ENCODE results near the gene SMG9.
"Not testable (repeated sequence)": the region's sequence is repeated elsewhere in the genome, so short reads cannot be mapped to it uniquely, and the experiment has no call there.

Gene SMG9

DNA sequence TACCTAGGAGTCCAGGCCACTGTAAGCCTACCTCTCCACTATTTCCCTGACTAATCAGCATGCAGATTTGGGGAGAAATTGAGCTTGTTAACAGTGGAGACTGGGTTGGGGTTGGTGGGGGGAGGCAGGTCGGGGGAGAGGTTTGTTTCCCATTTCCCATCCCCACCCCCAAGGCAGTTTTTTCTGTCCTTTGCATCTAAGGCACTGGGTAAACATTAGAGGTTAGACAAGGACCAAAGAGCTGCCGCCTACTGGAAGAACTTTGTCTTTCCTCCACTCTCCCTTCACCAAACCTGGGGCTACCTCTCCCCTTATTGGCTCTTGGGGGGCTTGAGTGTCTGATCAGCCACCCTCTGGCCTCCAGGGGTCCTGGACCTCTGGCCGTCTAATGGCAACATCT is 25.1 kb upstream of the SMG9 start:
- no peak for DNase-seq

DNA sequence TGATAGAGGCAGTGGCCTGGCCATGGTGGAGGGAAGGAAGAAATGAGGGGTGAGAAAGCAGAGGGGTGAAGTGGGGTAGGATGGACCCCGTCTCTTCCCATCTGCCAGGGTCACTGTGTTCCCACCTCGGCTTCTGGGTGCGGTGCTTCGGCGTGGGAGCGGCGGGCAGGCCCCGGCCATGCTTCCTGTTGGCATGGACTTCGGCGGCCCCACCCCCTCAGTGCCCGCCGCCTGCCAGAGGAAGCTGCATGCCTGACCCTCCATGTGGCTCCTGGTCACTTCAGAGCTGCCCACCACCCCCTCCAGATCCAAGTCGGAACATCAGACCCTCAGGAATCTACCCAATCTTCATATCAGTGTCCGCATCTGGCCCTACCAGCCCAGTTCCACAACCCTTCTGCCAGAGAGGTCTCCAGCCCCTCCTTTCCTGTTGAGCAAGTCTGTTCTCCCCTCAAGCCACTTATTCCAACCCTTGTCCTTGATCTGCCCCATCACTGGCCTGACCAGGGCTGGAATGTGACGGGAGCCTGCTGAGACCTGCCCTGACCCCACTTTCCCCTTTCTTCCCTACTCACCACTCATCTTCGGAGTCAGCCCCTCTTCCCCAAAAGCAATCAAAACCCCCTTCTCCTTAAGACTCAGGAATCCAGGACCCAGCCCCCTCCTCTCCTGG is 24.5 kb upstream of the SMG9 start:
- no peak for DNase-seq

DNA sequence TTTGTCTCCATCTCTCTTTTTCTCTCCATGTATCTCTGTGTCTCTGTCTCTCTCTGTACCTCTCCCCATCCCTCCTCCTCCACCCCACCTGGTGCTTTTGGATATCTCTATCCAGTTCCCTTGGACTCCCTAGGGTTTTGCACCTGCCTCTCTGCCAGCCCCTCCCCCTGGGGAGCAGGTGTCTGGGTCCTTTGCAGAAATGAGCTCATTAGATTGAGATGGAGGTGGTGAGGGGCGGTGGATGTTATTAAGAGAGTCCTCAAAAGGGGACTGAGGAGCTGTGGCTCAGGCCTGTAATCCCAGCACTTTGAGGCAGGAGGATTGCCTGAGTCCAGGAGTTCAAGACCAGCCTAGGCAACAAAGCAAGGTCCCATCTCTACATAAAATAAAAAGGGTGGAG is 23.9 kb upstream of the SMG9 start:
- no peak for DNase-seq

DNA sequence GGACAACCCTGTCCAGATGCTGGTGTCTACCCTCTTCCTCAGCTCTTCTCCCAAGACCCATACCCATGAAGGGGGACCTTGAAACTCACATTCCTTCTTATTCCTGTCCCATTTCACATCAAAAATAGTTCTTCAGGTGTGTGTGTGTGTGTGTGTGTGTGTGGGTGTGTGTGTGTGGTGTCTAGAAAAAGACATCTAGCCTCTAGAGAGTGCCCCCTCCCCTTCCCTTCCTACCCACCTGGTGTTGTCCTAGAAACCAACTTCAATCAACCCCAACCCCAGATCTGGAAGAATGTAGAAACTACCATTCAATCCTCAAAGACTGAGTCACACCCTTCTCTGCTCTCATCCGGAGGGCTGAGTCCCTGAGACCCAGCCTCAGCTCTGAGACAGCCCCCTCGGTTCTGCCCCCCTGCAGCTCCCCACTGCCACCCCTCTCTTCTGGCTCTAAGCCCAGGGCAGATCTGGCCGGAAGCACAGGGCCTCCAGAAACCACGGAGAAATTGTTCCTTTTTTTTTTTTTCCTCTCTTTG is 22.5 kb upstream of the SMG9 start:
- peak; percentile 29 for DNase-seq

DNA sequence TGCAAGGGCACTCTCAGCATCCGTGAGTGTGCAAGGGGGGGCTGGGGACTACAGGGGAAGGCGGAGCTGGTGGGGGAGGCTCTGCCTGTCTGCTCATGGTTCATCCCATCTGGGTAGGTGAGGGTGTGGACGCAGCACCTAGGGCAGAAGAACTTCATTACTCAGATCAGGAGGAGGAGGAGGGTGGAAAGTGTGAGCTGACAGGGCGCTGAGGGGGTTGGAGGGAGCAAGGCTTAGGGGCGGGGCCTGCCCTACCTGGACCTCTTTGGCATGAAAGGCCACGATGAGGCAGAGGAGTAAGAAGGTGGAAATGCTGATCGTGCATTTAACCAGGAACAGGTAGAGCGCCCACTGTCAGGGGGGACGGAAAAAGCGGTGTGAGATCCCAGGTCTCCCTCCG is 21.5 kb upstream of the SMG9 start:
- DNase-seq: no peak

DNA sequence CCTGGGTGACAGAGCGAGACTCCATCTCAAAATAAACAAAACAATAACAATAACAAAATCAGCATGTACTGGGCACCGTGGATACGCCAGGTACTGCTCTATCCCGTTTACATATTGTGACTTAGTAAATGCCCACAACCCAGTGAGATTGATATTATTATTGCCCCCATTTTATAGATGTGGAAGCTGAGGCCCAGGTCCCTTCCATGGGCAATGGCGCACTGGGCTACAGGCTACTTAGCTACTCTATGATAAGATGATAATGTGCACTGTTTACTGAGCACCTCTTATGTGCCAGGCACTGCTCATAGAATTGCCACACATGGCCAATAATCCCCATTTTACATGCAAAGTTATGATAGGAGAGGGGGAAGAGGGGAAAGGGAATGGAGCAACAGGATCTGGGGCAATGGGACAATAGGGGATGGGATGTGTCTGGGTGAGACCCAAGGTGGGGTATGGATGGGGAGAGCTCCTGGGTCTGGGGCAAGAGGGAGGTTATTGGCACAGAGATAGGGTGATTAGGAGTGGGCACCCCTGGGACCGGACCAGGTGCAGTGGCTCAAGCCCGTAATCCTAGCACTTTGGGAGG is 20.6 kb upstream of the SMG9 start:
- DNase-seq: no peak

DNA sequence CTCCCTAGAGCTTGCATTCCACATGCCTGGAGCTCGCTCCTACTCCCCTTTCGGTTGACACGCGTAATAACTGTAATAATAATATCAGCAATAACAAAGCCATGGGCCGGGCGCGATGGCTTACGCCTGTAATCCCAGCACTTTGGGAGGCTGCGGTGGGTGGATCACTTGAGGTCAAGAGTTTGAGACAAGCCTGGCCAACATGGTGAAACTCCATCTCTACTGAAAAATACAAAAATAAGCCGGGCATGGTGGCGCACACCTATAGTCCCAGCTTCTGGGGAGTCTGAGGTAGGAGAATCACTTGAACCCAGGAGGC is 20.1 kb upstream of the SMG9 start:
- not testable (repeated sequence) for DNase-seq

DNA sequence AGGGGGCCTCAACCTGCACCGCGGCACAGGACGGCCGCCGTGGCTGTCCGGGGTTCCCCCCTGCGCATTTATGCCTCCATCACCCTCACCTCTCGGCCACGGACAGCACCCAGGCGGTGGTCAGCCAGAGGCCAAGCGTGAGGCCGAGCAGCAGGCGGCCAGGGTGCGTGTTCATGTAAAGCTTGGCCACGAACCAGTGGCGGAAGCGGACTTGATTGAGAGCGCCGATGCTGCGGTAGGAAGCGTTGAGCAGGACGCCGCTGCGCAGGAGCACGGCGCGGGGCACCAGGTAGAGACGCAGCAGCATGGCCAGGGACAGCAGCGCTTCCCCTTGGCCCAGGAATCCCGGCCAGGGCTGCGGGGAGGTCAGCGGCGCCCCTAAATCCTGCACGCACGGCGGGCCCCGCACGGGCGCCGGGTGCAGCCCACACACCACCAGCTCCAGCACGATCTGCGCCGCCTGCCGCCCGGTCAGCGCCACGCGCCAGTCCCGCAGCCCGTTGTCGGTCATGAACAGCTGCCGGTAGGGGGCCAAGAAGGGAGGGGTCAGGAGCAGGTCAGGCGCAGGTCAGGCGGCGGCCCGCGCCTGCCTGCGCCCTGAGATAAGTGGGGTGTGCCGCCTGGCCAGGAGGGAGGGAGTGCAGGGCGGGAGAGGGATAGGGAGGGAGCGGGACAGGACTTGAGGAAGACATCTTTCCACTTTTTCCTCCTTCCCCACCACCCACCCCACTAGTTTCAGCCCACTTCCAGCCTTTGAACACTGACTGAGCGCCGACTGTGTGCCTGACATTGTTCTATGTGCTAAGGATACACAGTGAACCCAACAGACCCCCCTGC is 19.6 kb upstream of the SMG9 start:
- no peak for DNase-seq

DNA sequence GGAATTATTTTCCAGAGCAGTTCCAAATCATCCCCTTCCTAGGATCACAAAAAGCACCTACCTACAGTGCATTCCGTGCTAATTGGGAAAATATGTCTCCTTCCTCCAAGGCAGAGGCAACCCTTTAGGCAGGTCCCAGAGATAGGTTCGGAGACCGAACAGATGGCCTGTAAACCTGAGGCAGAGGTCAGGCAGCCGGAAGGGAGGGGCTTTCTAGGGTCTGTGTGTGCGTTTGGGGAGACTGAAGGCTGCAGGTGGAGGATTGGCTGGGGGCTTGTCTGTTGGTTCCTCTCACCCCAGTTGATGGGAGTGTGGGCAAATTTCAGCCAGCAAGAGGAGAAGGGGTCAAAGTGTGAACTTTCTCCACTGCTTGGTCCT is 19.0 kb upstream of the SMG9 start:
- no peak for DNase-seq

DNA sequence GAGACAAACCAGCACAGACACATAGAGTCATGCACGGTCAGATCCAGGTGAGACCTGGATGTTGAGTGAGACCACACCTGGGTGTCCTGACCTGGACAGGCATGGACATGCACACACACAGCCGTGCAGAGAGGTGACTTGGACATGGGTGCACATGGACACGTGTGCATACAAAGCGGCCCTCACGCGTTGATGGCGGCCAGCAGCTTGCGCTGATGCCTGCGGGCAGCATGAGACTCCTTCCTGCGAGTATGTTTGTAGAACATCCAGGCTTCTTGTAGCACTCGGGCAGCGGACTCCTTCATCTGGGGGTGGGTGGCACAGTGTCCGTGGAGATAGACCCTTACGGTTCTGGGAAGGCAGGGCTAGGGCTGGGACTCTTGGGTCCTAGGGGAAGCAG is 14.5 kb upstream of the SMG9 start:
- DNase-seq: no peak

DNA sequence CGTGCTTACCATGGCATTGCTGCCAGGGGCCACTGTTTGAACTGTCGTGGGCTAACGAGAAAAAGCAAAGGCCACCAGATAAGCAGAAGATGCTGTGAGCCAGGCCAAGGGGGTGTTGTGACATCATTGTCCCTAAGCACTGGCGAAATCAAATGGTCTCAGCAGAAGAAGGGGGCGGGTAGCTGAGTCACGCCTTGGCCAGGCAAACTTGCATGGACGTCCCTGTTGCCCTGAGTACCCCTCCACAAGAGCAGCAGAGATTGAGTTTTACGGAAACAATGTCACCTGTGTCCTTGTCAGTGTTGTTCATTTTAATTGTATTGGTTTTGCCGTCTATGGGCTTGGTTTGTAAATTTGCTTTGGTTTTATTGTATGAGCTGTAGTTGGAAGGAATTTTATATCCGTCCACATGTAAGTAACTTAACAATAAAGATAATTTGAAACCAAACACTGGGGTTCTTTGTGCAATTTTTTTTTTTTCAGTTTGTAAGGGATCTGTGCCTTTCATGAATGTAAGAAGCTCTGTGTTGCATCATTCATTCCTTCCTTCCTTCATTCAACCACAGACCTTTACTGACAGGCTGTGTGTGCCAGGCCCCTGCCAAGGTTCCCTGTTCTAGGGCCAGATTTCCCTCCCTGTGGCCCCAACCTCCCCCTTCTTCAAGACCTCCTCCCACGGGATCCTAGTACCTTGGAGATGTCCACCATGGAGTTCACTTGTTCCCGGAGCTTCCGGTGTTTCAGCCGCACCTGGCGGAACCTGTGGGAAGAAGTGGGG is 13.7 kb upstream of the SMG9 start:
- DNase-seq: no peak

DNA sequence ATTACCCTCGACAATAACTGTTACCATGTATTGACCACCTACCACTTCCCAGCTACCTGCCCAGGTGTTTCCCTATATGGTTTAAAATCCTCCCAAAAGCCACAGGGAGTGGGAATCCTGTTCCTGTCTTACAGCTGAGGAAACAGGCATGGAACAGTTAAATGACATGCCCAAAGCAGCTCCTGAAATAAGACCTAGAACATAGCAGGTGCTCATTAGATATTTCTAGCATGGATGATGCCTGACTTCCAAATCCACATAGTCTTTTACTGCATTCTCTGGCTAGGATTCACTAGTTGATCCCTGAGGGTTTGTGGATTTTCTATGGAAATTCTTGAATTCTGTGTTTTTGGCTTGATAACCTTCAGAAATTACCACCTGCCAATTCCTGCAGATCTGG is 13.1 kb upstream of the SMG9 start:
- DNase-seq: no peak

DNA sequence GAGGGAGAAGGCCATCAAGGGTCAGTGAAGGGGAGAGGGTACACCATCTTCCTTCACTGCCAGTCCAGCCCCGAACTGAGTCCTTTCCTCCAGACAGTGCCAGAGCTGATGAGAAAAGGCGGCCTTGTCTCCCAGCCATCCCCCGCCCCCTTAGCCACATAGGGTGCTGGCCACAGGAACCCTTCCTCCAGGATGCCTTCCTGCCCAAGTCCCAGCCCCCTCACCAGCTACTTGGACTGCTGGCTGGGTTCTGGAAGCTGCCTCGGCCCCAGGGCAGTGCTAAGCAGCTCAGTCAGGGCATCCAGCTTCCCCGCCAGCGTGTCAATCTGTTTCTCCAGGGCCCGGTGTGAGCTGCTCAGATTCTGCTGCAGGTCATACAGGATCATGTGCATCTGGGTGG is 12.6 kb upstream of the SMG9 start:
- DNase-seq: no peak

DNA sequence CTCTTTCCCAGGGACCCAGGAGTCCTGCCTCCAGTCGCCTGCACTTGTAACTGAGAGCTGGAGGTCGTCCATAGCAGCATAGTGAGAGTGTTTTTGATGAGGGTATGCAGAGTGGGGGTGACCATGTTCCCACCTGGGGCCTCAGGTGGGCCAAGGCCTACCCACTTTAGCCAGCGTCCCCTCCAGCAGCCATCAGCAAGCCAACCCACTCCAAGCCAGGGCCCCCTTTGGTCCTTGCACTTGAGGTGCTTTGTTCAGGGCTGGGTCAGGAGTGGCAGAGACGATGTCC is 11.9 kb upstream of the SMG9 start:
- no peak for DNase-seq

DNA sequence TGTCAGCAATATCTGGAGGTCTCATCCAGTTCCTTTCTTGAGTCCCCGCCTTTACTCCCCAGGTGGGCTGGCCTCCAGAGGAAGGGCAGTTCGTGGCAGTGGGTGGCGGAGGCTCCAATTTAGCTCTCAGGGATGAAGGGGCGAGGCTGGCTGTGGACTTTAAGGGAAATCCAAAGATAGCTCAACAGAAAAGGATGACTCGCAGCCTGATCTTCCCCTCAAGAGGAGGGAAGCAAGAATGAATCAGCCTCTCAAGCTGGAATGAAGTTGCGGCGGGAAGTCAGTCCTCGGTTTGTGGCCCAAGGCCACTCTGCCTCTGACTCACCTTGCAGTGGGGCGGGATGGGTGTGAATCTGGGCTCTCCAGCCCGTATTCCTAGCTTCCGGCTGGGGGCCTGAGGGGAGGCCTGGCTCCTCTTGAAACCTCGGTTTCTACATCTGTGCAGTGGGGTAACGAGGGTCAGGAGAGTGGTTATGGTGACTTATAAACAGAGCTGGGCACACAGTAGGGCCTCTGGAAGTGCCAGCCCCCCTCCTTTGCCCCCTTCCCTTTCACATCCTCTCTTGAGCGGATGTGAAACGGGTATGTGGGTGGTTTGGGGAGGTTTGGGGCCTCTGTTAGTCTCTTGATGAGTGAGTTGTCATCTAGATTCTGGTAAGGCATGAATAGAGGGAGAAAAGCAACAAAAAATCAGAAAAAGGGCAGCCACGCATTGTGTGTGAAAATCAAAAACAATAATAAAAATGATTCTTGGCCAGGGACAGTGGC is 10.5 kb upstream of the SMG9 start:
- peak; percentile 62 for DNase-seq

DNA sequence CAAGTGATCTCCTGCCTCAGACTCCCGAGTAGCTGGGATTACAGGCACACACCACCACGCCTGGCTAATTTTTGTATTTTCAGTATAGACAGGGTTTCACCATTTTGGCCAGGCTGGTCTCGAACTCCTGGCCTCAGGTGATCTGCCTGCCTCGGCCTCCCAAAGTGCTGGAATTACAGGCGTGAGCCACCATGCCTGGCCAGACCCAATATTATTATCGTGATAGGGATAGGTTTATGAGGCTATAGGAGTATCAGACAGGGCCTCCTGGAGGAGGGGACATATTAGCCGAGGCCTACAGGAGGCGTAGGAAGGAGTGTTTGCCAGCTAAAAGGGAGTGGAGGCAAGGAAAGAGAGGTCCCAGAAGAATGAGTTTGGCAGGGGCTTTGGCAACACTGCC is 9.9 kb upstream of the SMG9 start:
- not testable (repeated sequence) for DNase-seq

DNA sequence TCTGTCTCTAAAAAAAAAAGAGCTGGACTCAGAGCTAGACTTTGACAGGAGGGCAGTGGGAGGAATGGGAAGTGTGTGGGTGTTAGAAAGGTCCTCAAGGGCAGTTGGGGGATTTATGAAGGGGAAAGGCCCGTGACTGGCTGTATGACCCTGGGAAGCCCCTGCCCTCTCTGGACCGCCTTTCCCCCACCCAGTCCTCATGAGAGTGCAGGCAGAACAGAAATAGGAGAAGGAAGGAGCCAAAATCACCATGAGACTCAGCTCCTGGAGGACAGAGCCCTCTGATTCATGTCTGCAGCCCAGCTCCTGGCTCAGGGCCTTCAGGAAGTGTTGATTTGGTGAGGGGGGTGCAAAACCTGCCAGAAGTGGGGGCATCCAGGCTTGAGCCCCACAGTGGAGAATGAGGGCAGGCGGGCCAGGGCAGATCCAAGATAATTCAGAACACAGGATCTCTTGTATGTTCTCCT is 8.7 kb upstream of the SMG9 start:
- no peak for DNase-seq

DNA sequence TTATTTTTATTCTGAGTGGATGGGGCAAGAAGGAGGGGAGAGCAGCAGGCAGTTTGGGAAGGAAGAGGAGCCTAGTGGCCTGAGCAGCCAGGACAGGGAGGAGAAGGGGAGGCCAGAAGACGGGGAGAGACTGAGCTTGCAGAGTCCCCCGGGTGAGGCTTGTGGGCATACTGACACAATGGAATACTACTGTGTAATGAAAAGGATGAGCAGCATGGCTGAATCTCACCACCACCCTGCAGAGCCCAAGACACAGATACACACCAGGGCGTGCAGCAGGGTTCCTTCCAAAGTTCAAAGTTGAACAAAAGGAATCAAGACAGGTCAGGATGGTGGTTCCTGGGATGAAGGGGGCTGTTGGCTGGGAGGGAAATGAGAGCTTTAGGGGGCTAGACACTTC is 8.1 kb upstream of the SMG9 start:
- no peak for DNase-seq

DNA sequence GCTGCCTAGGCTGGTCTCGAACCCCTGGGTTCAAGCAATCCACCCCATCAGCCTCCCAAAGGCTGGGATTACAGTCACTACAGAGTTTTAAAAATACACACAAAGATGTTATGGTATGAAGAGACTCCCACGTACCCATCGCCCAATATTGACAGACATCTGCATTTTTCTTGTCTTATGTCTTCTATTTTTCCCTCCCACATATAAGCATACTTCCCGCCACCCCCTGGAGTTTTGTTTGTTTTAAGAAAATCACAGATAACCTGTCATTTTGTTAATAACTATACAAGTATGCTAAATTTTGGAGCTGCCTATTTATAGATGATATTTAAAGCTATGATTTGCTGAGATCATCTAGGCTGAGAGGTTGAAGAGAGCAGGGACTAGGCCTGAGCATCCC is 6.2 kb upstream of the SMG9 start:
- DNase-seq: no peak

DNA sequence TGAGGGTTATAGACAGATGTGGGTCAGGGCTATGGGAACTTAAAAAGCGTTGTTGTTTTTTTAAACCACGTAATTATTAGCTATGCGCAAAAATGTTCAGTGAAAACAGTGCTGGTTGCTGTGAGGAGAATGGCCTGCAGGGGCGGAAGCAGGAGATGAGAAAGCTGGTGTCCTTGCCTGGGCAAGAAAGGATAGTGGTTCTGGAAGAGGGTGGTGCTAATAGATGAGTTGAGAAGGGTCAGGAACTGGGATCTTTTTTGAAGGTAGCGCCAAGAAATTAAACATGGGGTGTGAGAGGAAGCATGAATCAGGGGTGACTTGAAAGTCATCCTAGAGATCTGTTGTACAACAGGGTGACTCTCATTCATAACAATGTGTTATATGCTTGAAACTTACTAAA is 4.8 kb upstream of the SMG9 start:
- no peak for DNase-seq

DNA sequence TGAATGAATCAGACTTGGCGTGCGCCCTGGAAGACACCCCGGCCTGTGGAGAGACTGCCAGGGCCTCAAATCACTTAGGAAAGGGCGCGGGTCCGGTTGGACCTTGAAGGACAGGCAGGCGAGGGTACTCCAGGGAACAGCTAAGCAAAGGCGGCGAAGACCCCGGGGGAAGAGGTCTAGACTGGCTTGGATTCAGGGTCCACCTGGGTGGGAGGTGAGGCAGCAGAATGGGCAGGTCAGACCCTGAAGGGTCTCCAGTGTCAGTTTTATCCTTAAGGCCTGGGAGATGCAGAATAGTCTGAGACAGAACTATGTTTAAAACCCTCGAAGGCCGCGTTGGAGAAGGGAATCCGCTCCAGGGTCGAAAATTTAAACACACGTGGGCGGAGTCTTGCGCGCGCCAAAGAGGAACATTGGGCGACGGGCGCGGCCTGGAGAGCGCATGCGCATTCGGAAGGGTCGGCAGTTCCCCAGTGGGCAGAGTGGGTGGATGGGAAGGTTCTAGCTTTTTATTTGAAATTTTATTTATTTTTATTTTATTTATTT is 567 bp upstream of the SMG9 start:
- peak; percentile 66 for DNase-seq

DNA sequence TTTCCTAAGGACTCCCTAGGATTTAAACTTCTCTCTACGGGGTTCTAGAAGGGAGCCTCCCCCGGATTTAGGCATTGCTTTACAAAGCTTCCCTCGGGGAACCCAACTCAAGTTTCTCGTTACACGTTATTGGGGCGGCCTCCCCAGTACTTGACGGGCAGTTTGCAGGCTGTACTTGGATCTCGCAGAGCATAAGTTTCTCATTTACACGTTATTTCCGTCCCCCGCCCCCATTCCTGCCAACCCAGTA is 584 bp downstream of the SMG9 start:
- no peak for DNase-seq
